Activated CD4-positive, alpha-beta memory T cell treated with anti-CD3 and anti-CD28 coated beads, Interleukin-2, amount 10 ng/mL, durations not matched to agents 7 days and 5 days (primary cell): ENCODE results near the gene TM9SF4. TPM values are rescaled to one million over a fixed set of nuclear protein-coding genes. Genes with fewer than 3 reads are reported as not detected.
"Not testable (repeated sequence)": the region's sequence is repeated elsewhere in the genome, so short reads cannot be mapped to it uniquely, and the experiment has no call there.

ENCODE experiments used
- CTCF ChIA-PET: fragments of 350-600 bp; sonication (Branson Sonifier 250); formaldehyde crosslinking; loops from one replicate; lab custom pipeline; 2021; ENCODE audit warnings: antibody characterized with exemption, inconsistent platforms; lab: Charles Lee
- POLR2A ChIA-PET: fragments of 350-600 bp; sonication (Branson Sonifier 250); formaldehyde crosslinking; loops from one replicate; lab custom pipeline; 2021; ENCODE audit warnings: antibody characterized with exemption; lab: Charles Lee
- DNase-seq: peaks from one replicate; pipeline ENCODE4 v3.0.0-alpha.2; 2020
- H3K27ac Mint-ChIP-seq: one replicate; pipeline ENCODE4 v1.8.0; 2021; ENCODE audit warnings: mild to moderate bottlenecking, mixed read lengths
- H3K27me3 Mint-ChIP-seq: one replicate; pipeline ENCODE4 v1.8.0; 2021; ENCODE audit warnings: mixed read lengths
- H3K36me3 Mint-ChIP-seq: one replicate; pipeline ENCODE4 v1.8.0; 2021; ENCODE audit warnings: low read depth, mixed read lengths
- H3K4me1 Mint-ChIP-seq: one replicate; pipeline ENCODE4 v1.8.0; 2021; ENCODE audit warnings: mixed read lengths
- H3K4me3 Mint-ChIP-seq: one replicate; pipeline ENCODE4 v1.8.0; 2021; ENCODE audit warnings: mild to moderate bottlenecking, mixed read lengths
- H3K9me3 Mint-ChIP-seq: one replicate; pipeline ENCODE4 v1.8.0; 2021; ENCODE audit warnings: mixed read lengths
- total RNA-seq, 2 experiments: library from RNA; stranded (reverse); gene quantifications; one replicate each; pipeline ENCODE4 v1.2.3, GENCODE V29; 2021

Gene TM9SF4
- total RNA-seq, 2 experiments from 2014 or later: 37.6 to 38.6 TPM

DNA sequence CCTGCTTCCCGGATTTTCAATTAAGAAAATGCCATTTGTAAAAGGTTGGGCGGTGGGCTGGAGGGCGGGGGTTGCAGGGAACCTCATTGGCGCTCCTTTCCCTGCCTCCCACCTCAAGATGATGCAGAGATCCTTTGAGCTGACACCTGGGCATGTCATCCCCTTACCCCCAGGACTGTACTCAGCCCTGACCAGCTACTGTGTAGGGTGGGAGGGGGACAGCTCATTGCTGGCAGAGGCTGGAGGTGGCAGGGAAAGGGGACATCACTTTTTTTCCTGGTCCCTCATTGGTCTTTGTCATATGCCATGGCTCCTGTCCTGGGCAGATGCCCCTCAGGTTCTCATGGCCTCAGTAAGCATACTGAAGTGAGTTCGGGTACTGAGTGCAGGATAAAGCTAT lies 83.8 kb downstream of the TM9SF4 start:
- peaks cover 47% of the 10 kb centered on the region for H3K36me3 Mint-ChIP-seq
- POLR2A ChIA-PET: interaction anchor here (0.6 to 0.9 kb wide), 3 partner anchors 12 to 16 kb away, joined by 3 read pairs; no protein-coding TSS in a partner anchor
- CTCF ChIA-PET: interaction anchor here (0.5 kb wide), 1 partner anchor 188 kb away, joined by 3 read pairs; no protein-coding TSS in a partner anchor
- H3K9me3 Mint-ChIP-seq, DNase-seq, H3K27me3 Mint-ChIP-seq, H3K27ac Mint-ChIP-seq, H3K4me3 Mint-ChIP-seq: not testable (repeated sequence)
- peaks cover 22% of the 10 kb centered on the region for H3K4me1 Mint-ChIP-seq

DNA sequence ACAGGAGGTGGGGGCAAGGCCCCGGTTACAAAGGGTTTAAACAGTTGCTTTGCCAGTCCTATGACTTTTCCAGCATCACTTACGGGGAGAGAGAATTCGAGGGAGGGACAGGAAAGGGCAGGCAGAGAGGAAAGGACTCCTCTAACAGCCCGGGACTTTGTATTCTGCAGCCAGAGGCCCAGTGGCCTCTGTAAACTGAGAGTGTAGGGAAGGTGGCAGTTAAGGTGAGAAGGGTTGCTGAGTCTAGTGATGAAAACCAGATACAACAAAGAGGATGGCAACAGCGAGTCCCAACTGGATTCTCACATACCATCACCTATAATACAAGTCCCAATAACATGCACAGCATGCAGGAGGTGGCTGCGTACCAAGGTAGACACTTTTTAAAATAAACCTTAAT lies 84.5 kb downstream of the TM9SF4 start:
- ChIA-PET CTCF (no interaction called here), POLR2A (interaction anchor here (0.9 kb wide), 1 partner anchor 12 kb away, joined by 3 read pairs; no protein-coding TSS in a partner anchor)
- no peaks in the 10 kb centered on the region for H3K27me3 Mint-ChIP-seq
- no peaks in the 10 kb centered on the region for H3K9me3 Mint-ChIP-seq
- H3K36me3 Mint-ChIP-seq: peaks cover 51% of the 10 kb centered on the region
- H3K27ac Mint-ChIP-seq: no peak overlapping the region
- DNase-seq: no peak
- H3K4me1 Mint-ChIP-seq: peaks cover 20% of the 10 kb centered on the region
- no peak overlapping the region for H3K4me3 Mint-ChIP-seq

DNA sequence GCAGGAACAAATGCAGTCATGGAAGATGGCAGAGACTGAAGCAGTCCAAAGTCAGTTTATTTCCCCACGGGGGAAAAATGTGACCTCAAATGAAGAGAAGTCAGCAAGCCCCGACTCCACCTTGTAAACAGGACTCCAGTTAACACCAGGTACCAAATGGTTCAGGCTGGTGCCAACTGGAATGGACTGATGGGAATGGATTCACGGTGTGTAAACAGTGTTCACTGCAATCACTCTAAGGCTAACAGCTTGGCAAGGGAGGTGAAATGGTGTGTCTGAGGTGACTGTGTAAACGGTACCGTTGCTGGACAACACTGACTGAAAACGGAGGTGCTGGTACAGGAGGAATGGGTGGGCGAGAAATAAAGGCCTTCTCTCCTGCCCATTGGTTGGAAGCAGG lies 86.1 kb downstream of the TM9SF4 start:
- Mint-ChIP-seq H3K4me3 (no peak overlapping the region), H3K36me3 (peaks cover 61% of the 10 kb centered on the region), H3K9me3 (no peaks in the 10 kb centered on the region), H3K27me3 (no peaks in the 10 kb centered on the region), H3K27ac (no peak overlapping the region), H3K4me1 (peaks cover 18% of the 10 kb centered on the region)
- POLR2A ChIA-PET: no interaction called here
- CTCF ChIA-PET: no interaction called here
- DNase-seq: no peak

DNA sequence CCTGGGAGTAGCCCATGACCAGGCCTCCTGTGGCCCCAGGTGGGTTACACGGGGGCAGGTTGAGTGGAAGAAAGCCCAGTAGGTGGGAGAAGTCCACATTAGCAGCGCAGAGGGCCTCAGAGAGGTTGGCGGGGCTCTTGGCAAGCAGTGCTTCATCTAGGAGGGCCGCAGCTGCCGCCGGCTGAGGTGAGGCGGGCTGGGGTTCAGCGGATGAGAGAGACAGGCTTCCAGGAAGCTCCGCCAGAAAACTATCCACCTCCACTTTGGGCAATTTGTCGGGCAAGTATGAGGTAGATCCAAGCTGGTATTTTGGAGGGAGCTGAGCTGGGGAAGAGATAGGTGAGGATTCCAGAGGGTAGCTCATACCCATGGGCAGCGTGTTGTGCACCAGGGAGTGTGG lies 87.1 kb downstream of the TM9SF4 start:
- Mint-ChIP-seq H3K36me3 (peaks cover 71% of the 10 kb centered on the region), H3K4me1 (peaks cover 20% of the 10 kb centered on the region)
- DNase-seq, H3K9me3 Mint-ChIP-seq, H3K27ac Mint-ChIP-seq, H3K27me3 Mint-ChIP-seq, POLR2A ChIA-PET, CTCF ChIA-PET, H3K4me3 Mint-ChIP-seq: not testable (repeated sequence)

DNA sequence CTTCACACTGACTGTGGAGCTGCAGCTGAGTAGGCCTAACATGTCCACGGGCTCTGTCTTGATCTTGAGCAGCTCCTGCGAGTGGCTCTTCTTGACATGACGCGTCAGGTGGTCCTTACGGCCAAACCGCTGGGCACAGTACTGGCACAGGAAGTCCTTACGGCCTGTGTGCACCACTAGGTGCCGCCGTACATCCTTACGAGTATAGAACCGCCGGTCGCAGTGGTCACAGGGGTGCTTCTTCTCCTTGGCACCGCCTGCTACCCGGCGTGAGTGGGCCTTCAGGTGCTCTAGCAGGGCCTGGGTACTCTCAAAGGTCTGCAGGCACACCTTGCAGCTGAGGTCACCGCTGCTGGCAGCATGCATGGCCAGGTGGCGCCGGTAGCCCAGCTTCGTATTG lies 87.6 kb downstream of the TM9SF4 start:
- H3K27me3 Mint-ChIP-seq, H3K4me3 Mint-ChIP-seq, H3K9me3 Mint-ChIP-seq, H3K27ac Mint-ChIP-seq, DNase-seq, POLR2A ChIA-PET, CTCF ChIA-PET: not testable (repeated sequence)
- Mint-ChIP-seq H3K36me3 (peaks cover 75% of the 10 kb centered on the region), H3K4me1 (peaks cover 23% of the 10 kb centered on the region)

DNA sequence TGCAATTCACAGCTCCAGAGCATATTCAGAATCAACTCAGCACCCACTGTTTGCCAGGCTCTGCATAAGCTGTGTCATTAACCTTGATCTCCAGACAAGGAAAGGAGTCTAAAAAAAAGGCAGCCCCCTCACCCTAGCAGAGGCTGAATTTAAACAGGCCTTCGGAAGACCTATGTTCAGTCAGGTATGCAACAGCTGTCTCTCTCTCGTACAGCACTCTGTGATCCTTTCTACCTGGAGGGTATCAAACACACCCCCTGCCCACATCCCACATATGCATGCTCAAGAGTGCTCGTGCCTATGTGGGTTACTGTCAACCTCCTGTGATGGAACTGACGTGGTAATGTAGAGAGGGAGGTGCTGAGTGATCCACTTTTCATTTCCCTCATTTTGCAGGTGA lies 89.5 kb downstream of the TM9SF4 start:
- Mint-ChIP-seq H3K4me1 (peaks cover 37% of the 10 kb centered on the region), H3K27ac (peak overlapping the region; percentile 35), H3K27me3 (no peaks in the 10 kb centered on the region), H3K36me3 (peaks cover 75% of the 10 kb centered on the region), H3K9me3 (no peaks in the 10 kb centered on the region), H3K4me3 (no peak overlapping the region)
- POLR2A ChIA-PET: no interaction called here
- DNase-seq: no peak
- CTCF ChIA-PET: no interaction called here

DNA sequence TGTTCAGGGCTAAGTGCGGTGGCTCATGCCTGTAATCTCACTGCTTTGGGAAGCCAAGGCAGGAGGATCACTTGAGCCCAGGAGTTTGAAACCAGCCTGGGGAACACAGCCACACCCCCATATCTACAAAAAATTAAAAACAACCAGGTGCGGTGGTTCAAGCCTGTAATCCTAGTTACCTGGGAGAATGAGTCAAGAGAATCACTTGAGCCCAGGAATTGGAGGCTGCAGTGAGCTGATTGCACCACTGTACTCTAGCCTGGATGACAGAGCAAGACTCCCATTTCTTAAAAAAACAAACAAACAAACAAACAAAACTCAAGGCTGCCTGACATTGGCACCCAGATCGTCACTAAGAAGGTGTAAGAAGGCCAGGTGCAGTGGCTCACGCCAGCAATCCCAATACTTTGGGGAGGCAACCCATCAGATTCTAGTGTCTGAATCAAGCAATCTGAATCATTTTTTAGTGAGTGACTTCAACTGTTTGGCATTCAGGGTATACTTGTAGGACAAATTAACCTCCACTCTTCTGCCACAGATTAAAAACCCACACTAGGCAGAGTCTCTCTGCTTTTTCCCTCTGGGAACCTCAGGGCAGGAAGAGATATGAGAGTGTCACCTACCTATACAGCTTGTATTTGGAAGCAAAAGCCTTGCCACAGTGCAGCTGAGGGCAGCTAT lies 91.9 kb downstream of the TM9SF4 start:
- Mint-ChIP-seq H3K27ac (no peak overlapping the region), H3K36me3 (peaks cover 65% of the 10 kb centered on the region), H3K9me3 (no peaks in the 10 kb centered on the region), H3K4me1 (peaks cover 60% of the 10 kb centered on the region), H3K4me3 (no peak overlapping the region), H3K27me3 (no peaks in the 10 kb centered on the region)
- CTCF ChIA-PET: no interaction called here
- no peak for DNase-seq
- POLR2A ChIA-PET: interaction anchor here (0.8 kb wide), 1 partner anchor 156 kb away, joined by 3 read pairs; the partner anchor contains the start of gene ASXL1

DNA sequence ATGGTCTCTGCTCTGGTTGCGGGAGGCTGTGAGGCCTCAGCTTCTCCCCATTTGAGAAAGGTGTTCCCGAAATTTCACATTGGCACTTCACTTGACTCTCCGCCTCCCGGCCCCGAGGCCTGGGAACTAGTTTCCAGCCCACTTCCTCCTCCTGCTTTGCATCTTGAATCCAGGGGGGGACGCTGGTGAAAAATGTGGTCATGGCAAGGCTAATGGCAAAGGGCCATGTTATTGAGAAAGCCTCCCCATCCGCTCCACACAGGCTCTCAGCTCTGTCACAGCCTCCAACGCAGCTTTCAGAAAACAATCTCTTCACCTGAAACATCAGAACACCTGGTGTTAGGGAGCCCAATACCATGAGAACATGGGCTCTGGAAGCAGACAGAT lies 92.5 kb downstream of the TM9SF4 start:
- DNase-seq: no peak
- Mint-ChIP-seq H3K27me3 (no peaks in the 10 kb centered on the region), H3K4me3 (no peak overlapping the region), H3K4me1 (peaks cover 65% of the 10 kb centered on the region), H3K27ac (no peak overlapping the region), H3K36me3 (peaks cover 64% of the 10 kb centered on the region), H3K9me3 (no peaks in the 10 kb centered on the region)
- POLR2A ChIA-PET: interaction anchor here (0.8 kb wide), 1 partner anchor 156 kb away, joined by 3 read pairs; the partner anchor contains the start of gene ASXL1
- CTCF ChIA-PET: interaction anchor here (1.5 kb wide), 1 partner anchor 157 kb away, joined by 3 read pairs; no protein-coding TSS in a partner anchor

DNA sequence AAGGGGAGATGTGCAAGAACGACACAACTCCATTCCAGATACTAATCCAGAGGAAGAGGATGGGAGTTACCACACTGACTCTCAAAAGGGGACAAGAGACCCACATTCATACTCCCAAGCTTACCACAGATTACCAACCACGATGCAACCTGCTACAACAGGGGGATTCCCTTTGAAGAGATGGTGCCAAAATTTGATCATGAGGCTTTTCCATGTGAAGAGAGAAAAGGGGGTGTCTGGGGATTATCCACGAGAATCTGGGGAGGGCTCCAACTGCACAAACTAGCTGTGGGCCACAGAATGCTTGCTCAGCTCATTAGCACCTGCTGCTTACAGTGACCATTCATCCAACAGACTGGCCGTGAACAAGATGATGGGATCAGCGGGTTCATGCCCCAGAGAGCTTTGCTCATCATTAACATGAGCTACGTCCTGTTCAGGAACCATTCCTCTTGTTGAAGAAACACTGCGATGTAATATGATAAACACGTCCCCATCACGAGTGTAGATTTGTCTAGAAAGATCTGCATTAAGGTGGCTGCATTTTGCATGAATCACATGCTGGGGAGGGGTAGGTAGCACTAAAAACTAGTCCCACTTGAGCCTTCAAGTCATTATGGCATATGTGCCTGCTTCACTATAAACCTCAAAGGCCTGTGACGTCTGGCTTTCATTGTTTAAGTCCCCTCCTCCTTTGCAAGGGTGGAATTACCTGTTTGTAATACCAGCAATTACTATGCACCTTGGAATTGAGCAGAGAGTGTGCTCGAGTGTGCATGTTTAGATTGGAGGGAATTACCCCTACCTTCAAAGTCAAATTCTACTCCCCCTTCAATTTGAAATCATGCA lies 94.1 kb downstream of the TM9SF4 start:
- ChIA-PET CTCF (interaction anchor here (1.5 kb wide), 1 partner anchor 156 kb away, joined by 3 read pairs; no protein-coding TSS in a partner anchor), POLR2A (interaction anchor here (0.5 to 2.8 kb wide), 4 partner anchors 82 to 178 kb away, joined by 3 to 9 read pairs (median 6); no protein-coding TSS in a partner anchor)
- H3K27me3 Mint-ChIP-seq: no peaks in the 10 kb centered on the region
- H3K27ac Mint-ChIP-seq: peak overlapping the region; percentile 88
- H3K4me3 Mint-ChIP-seq: peak overlapping the region; percentile 51
- no peaks in the 10 kb centered on the region for H3K9me3 Mint-ChIP-seq
- peaks cover 54% of the 10 kb centered on the region for H3K36me3 Mint-ChIP-seq
- H3K4me1 Mint-ChIP-seq: peaks cover 69% of the 10 kb centered on the region
- DNase-seq: no peak

DNA sequence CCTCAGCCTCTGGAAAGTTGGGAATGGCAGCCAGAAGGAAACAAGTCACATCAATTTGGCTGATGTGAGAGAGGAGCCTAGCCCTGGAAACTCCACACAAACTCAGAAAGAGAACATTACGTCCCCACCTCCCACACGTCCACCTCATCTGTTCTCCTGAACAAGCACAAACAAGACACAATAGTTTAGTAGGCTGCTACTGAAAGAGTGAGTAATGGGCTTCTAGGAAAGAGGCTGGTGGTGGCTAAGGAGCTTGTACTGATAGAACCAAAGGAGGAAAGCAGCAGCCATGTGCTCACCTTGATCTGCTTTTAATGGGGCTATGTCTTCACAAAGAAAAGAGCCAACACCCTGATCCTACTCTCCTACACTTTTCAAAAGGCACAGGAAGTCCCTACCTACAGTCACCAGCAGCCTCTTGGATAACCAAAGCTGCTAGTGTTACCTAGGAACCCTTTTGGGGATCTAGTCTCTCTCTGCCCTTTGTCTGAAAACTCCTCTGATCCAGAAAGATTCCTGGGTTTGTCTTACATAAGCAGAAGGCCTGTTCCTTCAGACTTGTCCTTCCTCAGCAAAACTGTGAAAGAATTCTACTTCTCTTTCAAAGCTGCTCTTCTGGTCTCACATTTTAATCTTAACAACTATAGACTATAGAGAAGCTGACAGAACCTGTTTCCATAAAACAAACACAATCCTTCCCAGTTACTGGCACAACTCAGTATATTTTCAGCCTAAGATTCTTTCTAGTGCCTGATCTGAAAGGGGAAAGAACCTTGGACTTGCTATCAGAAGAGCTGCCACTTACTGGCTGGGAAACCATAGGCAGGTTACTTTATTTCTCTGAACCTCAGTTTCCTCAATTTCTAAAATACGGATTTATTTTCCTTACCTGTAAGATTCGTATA lies 94.9 kb downstream of the TM9SF4 start:
- H3K36me3 Mint-ChIP-seq: peaks cover 48% of the 10 kb centered on the region
- CTCF ChIA-PET: interaction anchor here (0.6 kb wide), 1 partner anchor 305 kb away, joined by 3 read pairs; no protein-coding TSS in a partner anchor

DNA sequence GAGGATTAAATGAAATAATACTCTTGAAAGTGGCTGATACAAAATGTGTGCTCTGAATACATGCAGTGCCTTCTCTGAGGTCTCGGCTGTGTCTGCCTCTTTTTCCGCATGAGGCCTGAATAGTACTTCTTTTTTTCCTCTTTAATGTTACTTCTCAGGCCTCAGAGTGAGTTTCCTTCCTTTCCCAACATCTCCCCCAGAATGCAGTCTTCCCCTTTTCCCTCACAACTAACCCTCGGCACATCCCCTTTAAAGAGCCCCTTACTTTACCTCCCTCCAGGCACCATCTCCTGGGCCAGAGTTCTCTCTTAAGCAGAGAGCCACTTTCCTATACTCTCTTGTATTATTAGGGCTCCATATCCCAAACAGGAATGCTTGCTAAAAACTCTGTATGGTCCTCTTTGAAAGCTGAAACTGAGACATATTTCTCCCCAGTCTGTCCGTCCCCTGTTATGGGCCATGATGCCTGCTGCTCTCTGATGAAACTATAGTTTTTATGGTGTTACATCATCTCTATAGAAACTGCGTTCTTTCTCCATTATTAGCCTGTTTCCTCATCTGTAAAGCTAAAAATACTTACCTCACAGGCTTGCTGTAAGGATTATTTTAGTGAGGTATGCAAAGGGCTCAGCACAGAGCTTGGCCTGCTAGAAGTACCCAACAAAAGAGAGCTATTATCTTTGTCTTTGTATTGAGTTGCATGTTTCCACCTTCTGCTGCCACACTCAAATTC lies 95.8 kb downstream of the TM9SF4 start:
- Mint-ChIP-seq H3K27ac (peak overlapping the region; percentile 88), H3K4me3 (peak overlapping the region; percentile 91), H3K4me1 (peaks cover 78% of the 10 kb centered on the region), H3K27me3 (no peaks in the 10 kb centered on the region), H3K36me3 (peaks cover 44% of the 10 kb centered on the region), H3K9me3 (no peaks in the 10 kb centered on the region)
- no peak for DNase-seq
- ChIA-PET CTCF (interaction anchor here (0.6 kb wide), 1 partner anchor 304 kb away, joined by 3 read pairs; no protein-coding TSS in a partner anchor), POLR2A (interaction anchor here (0.7 to 2.8 kb wide), 8 partner anchors 11 to 626 kb away, joined by 3 to 9 read pairs (median 4); no protein-coding TSS in a partner anchor)

More for the DNA sequence above, 94.9 kb downstream of the TM9SF4 start:
- no peak for DNase-seq
- H3K4me1 Mint-ChIP-seq: peaks cover 72% of the 10 kb centered on the region
- peak overlapping the region; percentile 88 for H3K27ac Mint-ChIP-seq
- POLR2A ChIA-PET: interaction anchor here (0.7 to 2.8 kb wide), 7 partner anchors 13 to 626 kb away, joined by 3 to 9 read pairs (median 3); no protein-coding TSS in a partner anchor
- H3K27me3 Mint-ChIP-seq: no peaks in the 10 kb centered on the region
- peak overlapping the region; percentile 51 for H3K4me3 Mint-ChIP-seq
- no peaks in the 10 kb centered on the region for H3K9me3 Mint-ChIP-seq
